GM12878 (cell line): ENCODE data around the gene SLC4A8. TPM values are rescaled to one million over a fixed set of nuclear protein-coding genes. Genes with fewer than 3 reads are reported as not detected.

Experiments used
- ATAC-seq: fragments of 200-7000 bp; cut with Tn5 transposase; 3 replicates; pipeline ENCODE4 v1.9.1; 2020; ENCODE audit warnings: mild to moderate bottlenecking, moderate library complexity
- BruUV-seq: library from RNA; stranded (reverse); fragments of 400-500 nt; replicated peaks from 2 replicates; lab custom pipeline; 2021; lab: Mats Ljungman, UMichigan
- CTCF ChIA-PET: fragments of 300-600 bp; sonication (Branson Sonifier 250); formaldehyde crosslinking; extraction: SDS; loops from one replicate; lab custom pipeline; 2021; ENCODE audit warnings: inconsistent platforms; lab: Yijun Ruan, JAX
- POLR2A ChIA-PET: fragments of 350-600 bp; formaldehyde crosslinking; extraction: SDS; loops from one replicate; lab custom pipeline; 2021; ENCODE audit warnings: inconsistent platforms; lab: Charles Lee
- RAD21 ChIA-PET: fragments of 300-600 bp; sonication (Branson Sonifier 250); formaldehyde crosslinking; loops from one replicate; lab custom pipeline; 2023; ENCODE audit warnings: antibody characterized with exemption; ENCODE audit not compliant: unreplicated experiment; lab: Charles Lee
- SMC1A ChIA-PET: fragments of 300-600 bp; sonication (Branson Sonifier 250); formaldehyde crosslinking; loops from one replicate; lab custom pipeline; 2023; ENCODE audit not compliant: unreplicated experiment, uncharacterized antibody; lab: Charles Lee
- DNase-seq: peaks from one replicate; pipeline ENCODE4 v3.0.0-alpha.2; 2011; ENCODE audit warnings: low read depth, low spot score
- FAIRE-seq: peaks from 3 replicates; lab custom pipeline; 2011; peaks lifted over from hg19 to GRCh38; lab: Jason Lieb, UNC
- H2AFZ ChIP-seq: 2 replicates; pipeline ENCODE4 v1.6.0; 2011; ENCODE audit warnings: low read depth, low read length, control low read depth; ENCODE audit not compliant: control insufficient read depth
- H3K27ac ChIP-seq: 2 replicates; pipeline ENCODE4 v1.5.1; 2011; ENCODE audit warnings: control low read depth; ENCODE audit not compliant: control insufficient read depth, insufficient read depth
- H3K27me3 ChIP-seq, 2 experiments: replicated peaks in 1 of 2; 2 replicates each; pipeline versions ENCODE4 v1.6.0 to v1.6.1; 2011; ENCODE audit warnings: low read length in 1 of 2; ENCODE audit not compliant: control insufficient read depth in 2 of 2, insufficient read depth in 2 of 2
- H3K36me3 ChIP-seq, 2 experiments: 2 replicates each; pipeline ENCODE4 v1.5.1; 2011; ENCODE audit warnings: low read length in 1 of 2; ENCODE audit not compliant: control insufficient read depth in 2 of 2, insufficient read depth in 2 of 2
- H3K4me1 ChIP-seq: 2 replicates; pipeline ENCODE4 v1.6.1; 2011; ENCODE audit warnings: mild to moderate bottlenecking, low read length, moderate library complexity, mixed read lengths; ENCODE audit not compliant: control insufficient read depth, insufficient read depth
- H3K4me2 ChIP-seq: 2 replicates; pipeline ENCODE4 v1.6.0; 2011; ENCODE audit warnings: control low read depth; ENCODE audit not compliant: control insufficient read depth, insufficient read depth
- H3K4me3 ChIP-seq: fragments of 200-600 bp; sonication (generic); 2 replicates; pipeline ENCODE4 v1.5.1; 2016
- H3K79me2 ChIP-seq: 2 replicates; pipeline ENCODE4 v1.6.0; 2011; ENCODE audit warnings: low read length; ENCODE audit not compliant: control insufficient read depth, insufficient read depth
- H3K9ac ChIP-seq: 2 replicates; pipeline ENCODE4 v1.8.0; 2011; ENCODE audit warnings: low read length, control low read depth, mixed read lengths; ENCODE audit not compliant: control insufficient read depth, insufficient read depth
- H3K9me3 ChIP-seq: replicated peaks from 3 replicates; pipeline ENCODE4 v1.5.1; 2011; ENCODE audit warnings: mild to moderate bottlenecking, low read length; ENCODE audit not compliant: control insufficient read depth, insufficient read depth
- H4K20me1 ChIP-seq: 2 replicates; pipeline ENCODE4 v1.6.0; 2011; ENCODE audit not compliant: control insufficient read depth, insufficient read depth
- CHD1 ChIP-seq: IDR thresholded peaks from 2 replicates; pipeline ENCODE4 v1.6.1; 2012; ENCODE audit warnings: low read depth, low read length, improper control_type of control experiment
- WGBS: methylation state at CpG from one replicate; pipeline ENCODE4 v1.1.6; 2016; ENCODE audit warnings: low lambda C conversion rate; ENCODE audit not compliant: insufficient replicate concordance, insufficient coverage; ENCODE audit errors: missing lambda C conversion rate; 5-methylcytosine and 5-hydroxymethylcytosine counted together
- in situ Hi-C: fragments of 300-500 bp; cut with MboI; formaldehyde crosslinking; loops from 9 replicates; pipeline ENCODE4 v1.14.3; 2018; ENCODE audit warnings: mixed read lengths
- intact Hi-C: fragments of 100-400 bp; cut with micrococcal nuclease; formaldehyde crosslinking; loops from one replicate; pipeline ENCODE4 v1.14.2; 2022; ENCODE audit not compliant: unreplicated experiment
- polyA plus RNA-seq, 11 experiments: library from polyadenylated mRNA; depleted of rRNA in 4 of 11; unstranded in 6 of 11; stranded (reverse) in 5 of 11; fragments of >200 nt; fragmentation: Nextera tagmentation in 4 of 11; fragmentation: Illumina TruSeq in 1 of 11; extraction: Ambion mirVana in 4 of 11; extraction: Trizol in 1 of 11; gene quantifications; 1 replicate in 1 of 11; 2 replicates in 10 of 11; pipeline versions ENCODE4 v1.2.1 to v1.2.3, GENCODE V29; 2011 to 2016; ENCODE audit warnings: inconsistent platforms in 2 of 11, missing spikeins in 2 of 11, low read depth in 1 of 11
- total RNA-seq, 4 experiments: library from RNA; depleted of rRNA in 3 of 4; stranded (reverse); fragments of >200 nt in 3 of 4; fragmentation: Illumina TruSeq in 1 of 4; extraction: Trizol in 1 of 4; gene quantifications; 2 replicates each; pipeline versions ENCODE4 v1.2.1 to v1.2.3, GENCODE V29; 2013 to 2021
- TF ChIP-seq, protein P1 (sequence below), 3 experiments: IDR thresholded peaks in 2 of 3; conservative IDR thresholded peaks in 1 of 3; 2 replicates each; pipeline ENCODE4 v1.5.1; 2011; ENCODE audit warnings: low read depth in 3 of 3, low read length in 3 of 3, mild to moderate bottlenecking in 3 of 3, control low read depth in 2 of 3, moderate library complexity in 2 of 3, inconsistent platforms in 1 of 3, mixed read lengths in 1 of 3; ENCODE audit not compliant: control insufficient read depth in 2 of 3, insufficient read depth in 1 of 3; ENCODE audit errors: extremely low read depth in 1 of 3
- TF ChIP-seq, protein P2 (sequence below): fragments of 450-650 bp; IDR thresholded peaks from 2 replicates; pipeline ENCODE4 v1.6.1; 2018; ENCODE audit warnings: mild to moderate bottlenecking, low read depth, moderate library complexity; ENCODE audit not compliant: partially characterized antibody

The SLC4A8 gene
- total and polyA plus RNA-seq, 10 of the 15 experiments (the other 5 are each of a cell fraction or from before 2014, with no cell fraction given), result 1.4 to 7.7 (median 3.7) TPM

DNA sequence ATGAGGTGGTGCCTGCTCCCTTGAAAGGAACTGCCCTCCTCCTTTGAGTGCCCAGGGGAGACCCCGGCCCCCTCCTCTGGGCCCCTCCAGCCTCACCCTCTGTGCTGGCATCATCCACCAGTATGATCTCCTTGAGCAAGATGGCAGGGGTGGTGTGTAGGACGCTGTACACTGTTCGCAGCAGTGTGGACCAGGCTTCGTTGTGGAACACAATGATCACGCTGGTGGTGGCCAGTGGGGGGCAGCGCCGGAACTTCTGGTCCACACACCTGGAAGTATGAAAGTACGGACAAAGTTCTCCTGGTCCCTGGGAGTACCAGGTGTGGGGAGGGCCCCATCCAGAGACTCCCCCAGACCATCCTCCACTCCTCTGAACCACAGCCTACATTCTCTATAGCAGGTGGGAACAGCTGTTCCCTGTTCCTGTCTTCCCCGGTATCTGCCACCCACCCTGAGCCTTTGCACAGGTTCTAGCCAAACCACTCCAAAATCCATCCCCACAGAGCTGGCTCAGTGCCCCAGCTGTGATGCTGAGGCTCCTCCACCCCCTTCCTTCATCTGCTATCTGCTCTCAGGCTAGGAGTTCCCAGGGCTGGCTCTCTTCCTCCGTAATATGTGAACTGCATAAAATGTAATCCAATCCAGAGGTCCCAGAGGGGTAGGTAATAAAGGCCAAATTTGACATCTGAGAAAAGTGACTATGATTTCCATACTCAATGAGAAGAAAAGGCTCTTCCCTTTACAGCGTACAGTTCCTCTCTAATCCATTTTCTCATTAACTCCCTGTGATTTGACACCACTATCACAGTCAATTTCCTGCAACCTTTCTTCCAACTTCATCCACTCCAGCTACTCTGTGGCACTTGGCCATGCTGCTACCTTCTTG lies 47.3 kb upstream of the SLC4A8 start:
- ChIA-PET RAD21 (no interaction called here), CTCF (interaction anchor here (1.1 kb wide), 1 partner anchor 36 kb away, joined by 3 read pairs; no protein-coding TSS in a partner anchor), SMC1A (interaction anchor here (0.9 to 1.1 kb wide), 2 partner anchors 9 to 12 kb away, joined by 5 read pairs; no protein-coding TSS in a partner anchor), POLR2A (interaction anchor here (0.8 kb wide), 2 partner anchors 9 to 22 kb away, joined by 3 to 4 read pairs; no protein-coding TSS in a partner anchor)
- no TSS peak for BruUV-seq
- no peak overlapping the region for H3K27ac ChIP-seq
- H3K27me3 ChIP-seq, result no peaks in the 10 kb centered on the region
- H3K4me3 ChIP-seq, result no peak overlapping the region
- ATAC-seq (no peak), FAIRE-seq (no peak), DNase-seq (no peak)
- no peaks in the 10 kb centered on the region for H3K9me3 ChIP-seq
- no peaks in the 10 kb centered on the region for H3K79me2 ChIP-seq
- peaks cover 9 to 27% of the 10 kb centered on the region in 2 experiments; a peak in 3 of 4 replicates for H3K36me3 ChIP-seq
- no peak overlapping the region for H3K9ac ChIP-seq
- TF ChIP-seq, protein P1, sequence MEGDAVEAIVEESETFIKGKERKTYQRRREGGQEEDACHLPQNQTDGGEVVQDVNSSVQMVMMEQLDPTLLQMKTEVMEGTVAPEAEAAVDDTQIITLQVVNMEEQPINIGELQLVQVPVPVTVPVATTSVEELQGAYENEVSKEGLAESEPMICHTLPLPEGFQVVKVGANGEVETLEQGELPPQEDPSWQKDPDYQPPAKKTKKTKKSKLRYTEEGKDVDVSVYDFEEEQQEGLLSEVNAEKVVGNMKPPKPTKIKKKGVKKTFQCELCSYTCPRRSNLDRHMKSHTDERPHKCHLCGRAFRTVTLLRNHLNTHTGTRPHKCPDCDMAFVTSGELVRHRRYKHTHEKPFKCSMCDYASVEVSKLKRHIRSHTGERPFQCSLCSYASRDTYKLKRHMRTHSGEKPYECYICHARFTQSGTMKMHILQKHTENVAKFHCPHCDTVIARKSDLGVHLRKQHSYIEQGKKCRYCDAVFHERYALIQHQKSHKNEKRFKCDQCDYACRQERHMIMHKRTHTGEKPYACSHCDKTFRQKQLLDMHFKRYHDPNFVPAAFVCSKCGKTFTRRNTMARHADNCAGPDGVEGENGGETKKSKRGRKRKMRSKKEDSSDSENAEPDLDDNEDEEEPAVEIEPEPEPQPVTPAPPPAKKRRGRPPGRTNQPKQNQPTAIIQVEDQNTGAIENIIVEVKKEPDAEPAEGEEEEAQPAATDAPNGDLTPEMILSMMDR (IDR thresholded peaks at IDR 0.05 in 2 of 3, conservative IDR thresholded peaks at IDR 0.05 in 1 of 3; ENCODE audit: control insufficient read depth in 2 of 3, extremely low read depth in 1 of 3, insufficient read depth in 1 of 3, low read depth in 3 of 3, low read length in 3 of 3), result peak in 1 of 3 experiments; percentile 12; a peak in 1 of 6 replicates
- TF ChIP-seq, protein P2, sequence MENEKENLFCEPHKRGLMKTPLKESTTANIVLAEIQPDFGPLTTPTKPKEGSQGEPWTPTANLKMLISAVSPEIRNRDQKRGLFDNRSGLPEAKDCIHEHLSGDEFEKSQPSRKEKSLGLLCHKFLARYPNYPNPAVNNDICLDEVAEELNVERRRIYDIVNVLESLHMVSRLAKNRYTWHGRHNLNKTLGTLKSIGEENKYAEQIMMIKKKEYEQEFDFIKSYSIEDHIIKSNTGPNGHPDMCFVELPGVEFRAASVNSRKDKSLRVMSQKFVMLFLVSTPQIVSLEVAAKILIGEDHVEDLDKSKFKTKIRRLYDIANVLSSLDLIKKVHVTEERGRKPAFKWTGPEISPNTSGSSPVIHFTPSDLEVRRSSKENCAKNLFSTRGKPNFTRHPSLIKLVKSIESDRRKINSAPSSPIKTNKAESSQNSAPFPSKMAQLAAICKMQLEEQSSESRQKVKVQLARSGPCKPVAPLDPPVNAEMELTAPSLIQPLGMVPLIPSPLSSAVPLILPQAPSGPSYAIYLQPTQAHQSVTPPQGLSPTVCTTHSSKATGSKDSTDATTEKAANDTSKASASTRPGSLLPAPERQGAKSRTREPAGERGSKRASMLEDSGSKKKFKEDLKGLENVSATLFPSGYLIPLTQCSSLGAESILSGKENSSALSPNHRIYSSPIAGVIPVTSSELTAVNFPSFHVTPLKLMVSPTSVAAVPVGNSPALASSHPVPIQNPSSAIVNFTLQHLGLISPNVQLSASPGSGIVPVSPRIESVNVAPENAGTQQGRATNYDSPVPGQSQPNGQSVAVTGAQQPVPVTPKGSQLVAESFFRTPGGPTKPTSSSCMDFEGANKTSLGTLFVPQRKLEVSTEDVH, result no peak
- no peak for TF ChIP-seq CHD1
- 100% methylated on average over 10 of the region's 11 CpGs for WGBS
- no peaks in the 10 kb centered on the region for H4K20me1 ChIP-seq
- no peak overlapping the region for H2AFZ ChIP-seq
- no peak overlapping the region for H3K4me2 ChIP-seq
- intact Hi-C loops (no loop called here), in situ Hi-C loops (no loop called here)
- H3K4me1 ChIP-seq, result peaks cover 6% of the 10 kb centered on the region; the same call in 1 of the 2 replicates
